ENCODE measurements around the gene HCN3. TPM values are rescaled to one million over a fixed set of nuclear protein-coding genes. Genes with fewer than 3 reads are reported as not detected.
A peak's percentile ranks its signal among the peaks of the same experiment; 100 is the strongest.

Gene HCN3
- total RNA-seq, 1 experiment from 2014 or later: 7.3 TPM

- TF ChIP-seq PRDM15 (CRISPR knock-in tag; IDR thresholded peaks at IDR 0.05) (peak; percentile 84), E2F4 (CRISPR knock-in tag; IDR thresholded peaks at IDR 0.05; ENCODE audit: borderline replicate concordance, low read depth) (peak; percentile 93), IRF1 (CRISPR knock-in tag; IDR thresholded peaks at IDR 0.05) (0 out of 2 replicates have a peak, but pooled peaks have one; percentile 24), FOXK1 (CRISPR knock-in tag; IDR thresholded peaks at IDR 0.05) (peak; percentile 42; the same call in 1 of the 2 replicates), ARID4B (CRISPR knock-in tag; IDR thresholded peaks at IDR 0.05; ENCODE audit: borderline replicate concordance) (peak; percentile 36; the same call in 1 of the 2 replicates), ZBTB21 (CRISPR knock-in tag; IDR thresholded peaks at IDR 0.05; ENCODE audit: borderline replicate concordance) (peak; percentile 9; the same call in 1 of the 2 replicates), STAT6 (CRISPR knock-in tag; conservative IDR thresholded peaks at IDR 0.05; ENCODE audit: low read depth) (no peak), FOXP1 (CRISPR knock-in tag; IDR thresholded peaks at IDR 0.05; ENCODE audit: borderline replicate concordance) (peak; percentile 22; the same call in 1 of the 2 replicates), MAX (CRISPR knock-in tag; IDR thresholded peaks at IDR 0.05) (peak; percentile 82), USF2 (CRISPR knock-in tag; IDR thresholded peaks at IDR 0.05) (peak; percentile 14; the same call in 1 of the 2 replicates), RELA (CRISPR knock-in tag; IDR thresholded peaks at IDR 0.05; ENCODE audit: borderline replicate concordance) (peak; percentile 67; the same call in 1 of the 2 replicates), ZNF232 (CRISPR knock-in tag; IDR thresholded peaks at IDR 0.05) (0 out of 2 replicates have a peak, but pooled peaks have one; percentile 15), NFE2L1 (CRISPR knock-in tag; IDR thresholded peaks at IDR 0.05) (peak; percentile 47; the same call in 1 of the 2 replicates), ZBTB43 (CRISPR knock-in tag; IDR thresholded peaks at IDR 0.05) (no peak)
- TF ChIP-seq, protein P1, sequence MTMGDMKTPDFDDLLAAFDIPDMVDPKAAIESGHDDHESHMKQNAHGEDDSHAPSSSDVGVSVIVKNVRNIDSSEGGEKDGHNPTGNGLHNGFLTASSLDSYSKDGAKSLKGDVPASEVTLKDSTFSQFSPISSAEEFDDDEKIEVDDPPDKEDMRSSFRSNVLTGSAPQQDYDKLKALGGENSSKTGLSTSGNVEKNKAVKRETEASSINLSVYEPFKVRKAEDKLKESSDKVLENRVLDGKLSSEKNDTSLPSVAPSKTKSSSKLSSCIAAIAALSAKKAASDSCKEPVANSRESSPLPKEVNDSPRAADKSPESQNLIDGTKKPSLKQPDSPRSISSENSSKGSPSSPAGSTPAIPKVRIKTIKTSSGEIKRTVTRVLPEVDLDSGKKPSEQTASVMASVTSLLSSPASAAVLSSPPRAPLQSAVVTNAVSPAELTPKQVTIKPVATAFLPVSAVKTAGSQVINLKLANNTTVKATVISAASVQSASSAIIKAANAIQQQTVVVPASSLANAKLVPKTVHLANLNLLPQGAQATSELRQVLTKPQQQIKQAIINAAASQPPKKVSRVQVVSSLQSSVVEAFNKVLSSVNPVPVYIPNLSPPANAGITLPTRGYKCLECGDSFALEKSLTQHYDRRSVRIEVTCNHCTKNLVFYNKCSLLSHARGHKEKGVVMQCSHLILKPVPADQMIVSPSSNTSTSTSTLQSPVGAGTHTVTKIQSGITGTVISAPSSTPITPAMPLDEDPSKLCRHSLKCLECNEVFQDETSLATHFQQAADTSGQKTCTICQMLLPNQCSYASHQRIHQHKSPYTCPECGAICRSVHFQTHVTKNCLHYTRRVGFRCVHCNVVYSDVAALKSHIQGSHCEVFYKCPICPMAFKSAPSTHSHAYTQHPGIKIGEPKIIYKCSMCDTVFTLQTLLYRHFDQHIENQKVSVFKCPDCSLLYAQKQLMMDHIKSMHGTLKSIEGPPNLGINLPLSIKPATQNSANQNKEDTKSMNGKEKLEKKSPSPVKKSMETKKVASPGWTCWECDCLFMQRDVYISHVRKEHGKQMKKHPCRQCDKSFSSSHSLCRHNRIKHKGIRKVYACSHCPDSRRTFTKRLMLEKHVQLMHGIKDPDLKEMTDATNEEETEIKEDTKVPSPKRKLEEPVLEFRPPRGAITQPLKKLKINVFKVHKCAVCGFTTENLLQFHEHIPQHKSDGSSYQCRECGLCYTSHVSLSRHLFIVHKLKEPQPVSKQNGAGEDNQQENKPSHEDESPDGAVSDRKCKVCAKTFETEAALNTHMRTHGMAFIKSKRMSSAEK (CRISPR knock-in tag; IDR thresholded peaks at IDR 0.05; ENCODE audit: borderline replicate concordance): no peak
Measured at GRCh38 chr1:155277070-155277901, at the start of gene HCN3 (continued).
